Lung (tissue), 12 donors: Measurements from ENCODE around the gene HECTD1. TPM values are rescaled to one million over a fixed set of nuclear protein-coding genes. Genes with fewer than 3 reads are reported as not detected.

Source experiments
- ATAC-seq: fragments of 200-7000 bp; cut with Tn5 transposase; one replicate; pipeline ENCODE4 v1.9.1; 2020; ENCODE audit warnings: moderate number of reproducible peaks; ENCODE audit not compliant: insufficient read depth, low FRiP score
- DNase-seq, 3 donors: peaks; one replicate each; pipeline ENCODE4 v3.0.0-alpha.2; 2013 to 2017
- H3K27ac ChIP-seq, 2 donors: one replicate each; pipeline ENCODE4 v1.5.1; 2013; ENCODE audit warnings: mild to moderate bottlenecking in 2 of 2, moderate library complexity in 2 of 2, control low read depth in 1 of 2, inconsistent platforms in 1 of 2, low read depth in 1 of 2, low read length in 1 of 2
- H3K27me3 ChIP-seq, 3 donors: one replicate each; pipeline ENCODE4 v1.5.1; 2013; ENCODE audit warnings: low read length in 2 of 3; ENCODE audit not compliant: control insufficient read depth in 3 of 3, insufficient read depth in 3 of 3
- H3K36me3 ChIP-seq, 4 donors: one replicate each; pipeline ENCODE4 v1.5.1; 2013; ENCODE audit warnings: low read length in 4 of 4, mild to moderate bottlenecking in 1 of 4, moderate library complexity in 1 of 4; ENCODE audit not compliant: control insufficient read depth in 4 of 4, insufficient read depth in 4 of 4
- H3K4me1 ChIP-seq, 5 donors: one replicate each; pipeline ENCODE4 v1.5.1; 2013; ENCODE audit warnings: low read length in 5 of 5, mild to moderate bottlenecking in 2 of 5, moderate library complexity in 1 of 5; ENCODE audit not compliant: control insufficient read depth in 5 of 5, insufficient read depth in 5 of 5
- H3K4me3 ChIP-seq: one replicate; pipeline ENCODE4 v1.5.1; 2013; ENCODE audit warnings: mild to moderate bottlenecking, control low read depth, moderate library complexity
- H3K9ac ChIP-seq, 2 donors: one replicate each; pipeline ENCODE4 v1.5.1; 2013; ENCODE audit warnings: low read length in 2 of 2, control low read depth in 1 of 2; ENCODE audit not compliant: insufficient read depth in 1 of 2
- H3K9me3 ChIP-seq, 4 donors: one replicate each; pipeline ENCODE4 v1.5.1; 2013; ENCODE audit warnings: low read length in 3 of 4, mild to moderate bottlenecking in 1 of 4, moderate library complexity in 1 of 4; ENCODE audit not compliant: control insufficient read depth in 4 of 4, insufficient read depth in 3 of 4
- CTCF ChIP-seq: IDR thresholded peaks from 2 replicates; pipeline ENCODE4 v1.5.1; 2012; ENCODE audit warnings: mild to moderate bottlenecking; ENCODE audit errors: control extremely low read depth, extremely low read depth
- WGBS, 2 donors: extraction: QIAGEN DNeasy Blood & Tissue Kit; methylation state at CpG; one replicate each; pipeline ENCODE4 v1.1.7; 2013; 5-methylcytosine and 5-hydroxymethylcytosine counted together
- polyA plus RNA-seq, 2 donors: library from polyadenylated mRNA; stranded (reverse); fragments of 200-250 nt; gene quantifications; one replicate each; pipeline ENCODE4 v1.2.1, GENCODE V29; 2013
- total RNA-seq, 2 donors: library from RNA; depleted of rRNA in 1 of 2; stranded (reverse); fragments of >200 nt in 1 of 2; gene quantifications; one replicate each; pipeline ENCODE4 v1.2.1, GENCODE V29; 2014 to 2021
- donor health status: control.
- donor health status: control.
- donor health status: Bipolar disorder and iron deficiency.
- donor health status: healthy.
- donor health status: DM: yes; HTN: yes; CAD: no.

HECTD1 gene
- total and polyA plus RNA-seq, 4 donors: 44.8 to 399 (median 97.9) TPM

- H3K27ac ChIP-seq: no peak overlapping the region
- H3K9me3 ChIP-seq: no peaks in the 10 kb centered on the region
- TF ChIP-seq CTCF: no peak
- no peaks in the 10 kb centered on the region for H3K4me1 ChIP-seq
- DNase-seq (no peak), ATAC-seq (no peak)
- WGBS, 2 donors: 95 to 98% methylated on average over 12 of the region's 12 CpGs
- no peaks in the 10 kb centered on the region for H3K27me3 ChIP-seq
- peaks cover 16 to 49% (median 25%) of the 10 kb centered on the region in 4 donors for H3K36me3 ChIP-seq
- no peak overlapping the region for H3K4me3 ChIP-seq
- no peak overlapping the region for H3K9ac ChIP-seq
Measured at GRCh38 chr14:31137214-31137889, 70.2 kb downstream of the HECTD1 start.

DNA sequence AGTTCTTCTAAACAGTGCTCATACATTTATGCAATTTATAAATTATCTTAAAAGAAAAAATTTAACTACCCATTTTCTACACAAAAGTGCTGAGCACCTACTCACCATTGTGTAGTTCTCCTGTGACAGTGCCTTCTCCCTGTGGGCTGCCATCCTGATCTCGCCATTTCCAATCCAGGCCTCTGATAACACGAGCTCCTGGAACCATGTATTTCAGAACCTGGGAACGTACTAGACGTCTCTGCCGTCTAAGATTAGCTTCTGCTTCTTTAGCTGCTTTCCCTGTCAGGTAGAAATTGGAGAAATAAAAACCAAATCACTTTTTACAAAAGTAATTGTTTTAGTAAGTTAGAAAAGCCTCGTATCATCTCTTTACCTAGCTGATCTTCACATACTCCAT, 74.5 kb downstream of the HECTD1 start:
- H3K36me3 ChIP-seq: peaks cover 20 to 44% (median 27%) of the 10 kb centered on the region in 4 donors
- DNase-seq (no peak), ATAC-seq (no peak)
- H3K9ac ChIP-seq: no peak overlapping the region
- H3K4me1 ChIP-seq: no peaks in the 10 kb centered on the region
- no peak overlapping the region for H3K4me3 ChIP-seq
- no peaks in the 10 kb centered on the region for H3K9me3 ChIP-seq
- no peaks in the 10 kb centered on the region for H3K27me3 ChIP-seq
- H3K27ac ChIP-seq: no peak overlapping the region
- TF ChIP-seq CTCF: no peak
- 92 to 95% methylated on average over 6 of the region's 6 CpGs for WGBS, 2 donors

DNA sequence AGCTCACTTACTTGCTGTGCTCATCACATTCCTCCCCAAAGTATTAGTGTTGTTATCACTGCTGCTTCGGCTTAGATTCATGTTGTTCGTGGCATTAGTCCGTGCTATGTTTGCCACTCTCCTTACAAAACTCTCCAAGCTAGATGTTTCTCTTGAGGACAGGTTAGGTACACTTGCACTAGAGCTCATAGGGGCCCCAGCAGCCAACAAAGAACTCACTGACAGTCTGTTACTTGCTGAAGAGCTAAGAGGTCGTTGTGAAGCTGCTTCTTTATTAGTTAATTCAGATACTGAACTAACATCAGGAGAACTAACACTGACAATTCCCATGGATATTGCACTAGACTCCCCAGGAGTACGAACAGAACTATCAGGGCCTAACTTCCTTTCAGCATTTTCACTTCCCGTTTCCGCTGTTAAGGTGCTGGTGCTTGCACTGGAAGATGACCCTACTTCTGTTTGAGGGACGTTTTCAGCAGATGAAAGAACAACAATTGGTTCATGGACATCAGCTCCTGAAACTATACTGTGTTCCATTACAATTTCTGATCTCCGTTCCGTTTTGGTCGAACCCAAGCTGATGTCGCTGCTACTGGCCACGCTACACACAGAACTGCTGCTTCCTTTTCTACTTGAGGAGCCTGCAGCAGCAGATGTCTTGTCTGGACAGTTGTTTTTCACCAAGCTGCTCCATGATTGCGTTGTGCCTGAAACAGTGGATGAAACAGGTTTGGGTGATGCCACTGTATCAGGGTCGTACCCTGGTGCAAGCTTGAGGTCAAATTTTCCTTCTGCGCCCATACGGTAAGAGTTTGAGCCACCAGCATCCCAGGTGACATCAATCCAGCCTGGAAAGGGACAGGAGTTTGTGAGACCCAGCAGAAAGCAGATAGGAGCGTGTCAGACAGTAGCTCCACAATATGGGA, 78.7 kb downstream of the HECTD1 start:
- ATAC-seq (no peak), DNase-seq (no peak)

More for the DNA sequence above, 78.7 kb downstream of the HECTD1 start:
- H3K4me3 ChIP-seq: no peak overlapping the region
- peaks cover 22 to 40% (median 24%) of the 10 kb centered on the region in 4 donors for H3K36me3 ChIP-seq
- H3K9ac ChIP-seq: no peak overlapping the region
- no peak overlapping the region for H3K27ac ChIP-seq
- 75 to 82% methylated on average over 18 of the region's 18 CpGs for WGBS, 2 donors
- no peaks in the 10 kb centered on the region for H3K27me3 ChIP-seq
- no peaks in the 10 kb centered on the region for H3K9me3 ChIP-seq
- H3K4me1 ChIP-seq: no peaks in the 10 kb centered on the region
- no peak for TF ChIP-seq CTCF
